K562 (cell line): Measurements from ENCODE around the gene PABPC3. TPM values are rescaled to one million over a fixed set of nuclear protein-coding genes. Genes with fewer than 3 reads are reported as not detected.

Source experiments
- ATAC-seq: fragments of 200-7000 bp; cut with Tn5 transposase; 3 replicates; pipeline ENCODE4 v1.9.1; 2020; ENCODE audit warnings: moderate library complexity
- BruUV-seq: library from RNA; stranded (reverse); fragments of 400-500 nt; replicated peaks from 2 replicates; lab custom pipeline; 2021; lab: Mats Ljungman, UMichigan
- CTCF ChIA-PET: fragments of 300-600 bp; formaldehyde crosslinking; extraction: SDS; loops from one replicate; lab custom pipeline; 2021; ENCODE audit warnings: low intra/inter-chr PET ratio; lab: Yijun Ruan, JAX
- POLR2A ChIA-PET: fragments of 300-600, 350-650 bp; sonication (Branson Sonifier 250); formaldehyde crosslinking; extraction: SDS; loops from one replicate; lab custom pipeline; 2021; ENCODE audit warnings: antibody characterized with exemption, inconsistent platforms; lab: Yijun Ruan, JAX
- DNase-seq, 4 experiments: peaks; one replicate each; pipeline versions ENCODE4 v3.0.0 to v3.0.0-alpha.2; 2011 to 2018; ENCODE audit warnings: low spot score in 3 of 4, mixed read lengths in 3 of 4; ENCODE audit errors: extremely low read depth in 1 of 4
- FAIRE-seq: peaks from 2 replicates; lab custom pipeline; 2011; peaks lifted over from hg19 to GRCh38; lab: Jason Lieb, UNC
- H2AFZ ChIP-seq: 2 replicates; pipeline ENCODE4 v1.6.0; 2011; ENCODE audit warnings: low read depth, low read length, control low read depth, inconsistent platforms
- H3K27ac ChIP-seq: fragments of 200-600 bp; 3 replicates; pipeline ENCODE4 v1.8.0; 2011; ENCODE audit warnings: low read depth, mild to moderate bottlenecking, control low read depth, inconsistent platforms, low read length, moderate library complexity, mixed read lengths; ENCODE audit errors: extremely low read depth
- H3K27me3 ChIP-seq, 2 experiments: fragments of 300-600 bp in 1 of 2; 2 replicates in 1 of 2; 3 replicates in 1 of 2; pipeline versions ENCODE4 v1.6.0 to v1.8.0; 2011; ENCODE audit warnings: inconsistent platforms in 2 of 2, low read length in 2 of 2, mild to moderate bottlenecking in 1 of 2, mixed read lengths in 1 of 2, moderate library complexity in 1 of 2; ENCODE audit not compliant: control insufficient read depth in 2 of 2, insufficient read depth in 2 of 2
- H3K36me3 ChIP-seq: fragments of 300-600 bp; 3 replicates; pipeline ENCODE4 v1.8.0; 2011; ENCODE audit warnings: mild to moderate bottlenecking, low read length, inconsistent platforms; ENCODE audit not compliant: control insufficient read depth, insufficient read depth
- H3K4me1 ChIP-seq, 2 experiments: fragments of 200-600 bp in 1 of 2; replicated peaks in 1 of 2; 2 replicates in 1 of 2; 3 replicates in 1 of 2; pipeline versions ENCODE4 v1.5.1 to v1.8.0; 2011; ENCODE audit warnings: inconsistent platforms in 2 of 2, low read length in 2 of 2, mild to moderate bottlenecking in 1 of 2, mixed read lengths in 1 of 2, moderate library complexity in 1 of 2; ENCODE audit not compliant: control insufficient read depth in 2 of 2, insufficient read depth in 2 of 2
- H3K4me2 ChIP-seq: 2 replicates; pipeline ENCODE4 v1.6.1; 2011; ENCODE audit warnings: low read length, control low read depth, inconsistent platforms, mixed read lengths; ENCODE audit not compliant: insufficient read depth
- H3K4me3 ChIP-seq: fragments of 200-600 bp; sonication (generic), shearing (Covaris generic); 2 replicates; pipeline ENCODE4 v1.5.1; 2016; ENCODE audit warnings: control low read depth, inconsistent platforms
- H3K79me2 ChIP-seq: fragments of 200-600 bp; 3 replicates; pipeline ENCODE4 v1.8.0; 2011; ENCODE audit warnings: low read length, inconsistent platforms; ENCODE audit not compliant: control insufficient read depth, insufficient read depth
- H3K9ac ChIP-seq, 2 experiments: 2 replicates each; pipeline versions ENCODE4 v1.6.0 to v1.6.1; 2011; ENCODE audit warnings: low read depth in 2 of 2, low read length in 2 of 2, control low read depth in 1 of 2, inconsistent platforms in 1 of 2, mild to moderate bottlenecking in 1 of 2, mixed read lengths in 1 of 2; ENCODE audit not compliant: insufficient read depth in 1 of 2
- H3K9me1 ChIP-seq: one replicate; pipeline ENCODE4 v1.6.0; 2011; ENCODE audit warnings: inconsistent platforms, mild to moderate bottlenecking, low read length, moderate library complexity; ENCODE audit not compliant: control insufficient read depth, insufficient read depth
- H3K9me3 ChIP-seq: replicated peaks from 2 replicates; pipeline ENCODE4 v1.5.1; 2011; ENCODE audit warnings: low read depth, low read length, inconsistent platforms; ENCODE audit not compliant: control insufficient read depth, insufficient read depth
- H4K20me1 ChIP-seq: replicated peaks from 2 replicates; pipeline ENCODE4 v1.6.1; 2011; ENCODE audit warnings: low read length, inconsistent platforms, mixed read lengths; ENCODE audit not compliant: control insufficient read depth, insufficient read depth
- HDAC3 ChIP-seq: fragments of 450-650 bp; IDR thresholded peaks from 2 replicates; pipeline ENCODE4 v1.6.1; 2018; ENCODE audit warnings: borderline replicate concordance, mild to moderate bottlenecking, moderate library complexity; ENCODE audit not compliant: partially characterized antibody
- KLF10 ChIP-seq: fragments of 250-450 bp; sonication (Bioruptor Pico); IDR thresholded peaks from 2 replicates; pipeline ENCODE4 v1.6.1; 2021; ENCODE audit warnings: matching md5 sums
- TAF15 ChIP-seq: fragments of 200-400 bp; formaldehyde crosslinking; IDR thresholded peaks from 2 replicates; pipeline ENCODE4 v1.6.1; 2017; ENCODE audit warnings: mild to moderate bottlenecking, low read depth, low read length, moderate library complexity
- ZNF668 ChIP-seq: fragments of 250-450 bp; sonication (Bioruptor Pico); IDR thresholded peaks from 2 replicates; pipeline ENCODE4 v1.8.0; 2022; ENCODE audit warnings: mild to moderate bottlenecking, inconsistent platforms
- WGBS: fragments of 100-300 bp; shearing (Covaris generic); methylation state at CpG from one replicate; pipeline ENCODE4 v1.1.6; 2016; ENCODE audit warnings: low coverage, mixed read lengths; ENCODE audit not compliant: insufficient coverage; ENCODE audit errors: missing lambda C conversion rate; 5-methylcytosine and 5-hydroxymethylcytosine counted together
- in situ Hi-C: fragments of 300-500 bp; cut with MboI; formaldehyde crosslinking; loops from 4 replicates; pipeline ENCODE4 v1.15.0; 2018; ENCODE audit warnings: inconsistent platforms, mixed read lengths
- intact Hi-C: fragments of 100-400 bp; cut with micrococcal nuclease; formaldehyde crosslinking; loops from 2 replicates; pipeline ENCODE4 v1.14.2; 2022
- polyA plus RNA-seq, 8 experiments: library from polyadenylated mRNA; depleted of rRNA in 4 of 8; stranded (reverse) in 5 of 8; unstranded in 3 of 8; fragments of >200 nt; fragmentation: Nextera tagmentation in 2 of 8; fragmentation: Illumina TruSeq in 1 of 8; extraction: Ambion mirVana in 2 of 8; extraction: Trizol in 1 of 8; gene quantifications; 2 replicates each; pipeline versions ENCODE4 v1.2.1 to v1.2.3, GENCODE V29; 2011 to 2014; ENCODE audit warnings: inconsistent platforms in 1 of 8, missing spikeins in 1 of 8
- total RNA-seq, 7 experiments: library from RNA; depleted of rRNA in 6 of 7; stranded (reverse); fragments of >200 nt in 6 of 7; fragmentation: Illumina TruSeq in 2 of 7; extraction: Trizol in 2 of 7; gene quantifications; 2 replicates each; pipeline versions ENCODE4 v1.2.1 to v1.2.3, GENCODE V29; 2011 to 2021; ENCODE audit warnings: low replicate concordance in 1 of 7
- TF ChIP-seq, protein P1 (sequence below), 2 experiments: IDR thresholded peaks; 2 replicates each; pipeline ENCODE4 v1.6.1; 2012; ENCODE audit warnings: improper control_type of control experiment in 2 of 2, low read depth in 2 of 2, low read length in 2 of 2, borderline replicate concordance in 1 of 2
- TF ChIP-seq, protein P2 (sequence below): fragments of 250-450 bp; sonication (Bioruptor Pico); IDR thresholded peaks from 2 replicates; pipeline ENCODE4 v1.4.0; 2020

The PABPC3 gene
- total and polyA plus RNA-seq, 9 of the 15 experiments (the other 6 are each of a cell fraction or from before 2014, with no cell fraction given) = 0.05 to 0.80 (median 0.25) TPM

DNA sequence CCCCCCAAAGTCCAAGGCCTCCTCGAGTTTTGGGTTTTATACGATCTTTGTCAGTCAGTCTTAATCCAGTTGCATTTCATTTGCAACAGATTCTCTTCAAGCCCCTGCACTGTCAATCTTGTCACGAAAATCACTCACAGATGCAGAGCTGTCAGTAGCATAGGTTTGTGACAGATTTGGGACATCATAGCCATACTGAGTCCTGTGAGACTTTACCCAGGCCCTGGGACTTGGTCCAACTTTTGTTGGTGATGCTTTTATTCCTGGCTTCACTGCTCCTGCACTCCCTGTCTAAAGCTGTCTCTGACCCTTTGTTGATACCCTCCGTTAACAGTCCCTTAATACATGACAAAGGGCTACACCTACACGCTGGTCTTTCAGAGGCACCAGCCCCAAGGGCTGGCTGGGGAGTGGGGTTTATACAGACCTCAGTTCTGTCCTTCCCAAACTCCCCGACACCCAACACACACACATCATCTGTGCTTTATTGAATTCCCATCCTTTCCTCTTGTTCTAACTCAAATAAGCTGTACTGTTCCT lies 36.0 kb downstream of the PABPC3 start:
- Histone ChIP-seq H3K9me3 (no peaks in the 10 kb centered on the region), H3K27ac (no peak overlapping the region), H4K20me1 (no peaks in the 10 kb centered on the region), H3K36me3 (no peaks in the 10 kb centered on the region), H3K4me1 (no peaks in the 10 kb centered on the region), H3K9ac (no peak overlapping the region), H3K4me3 (no peak overlapping the region), H3K79me2 (no peaks in the 10 kb centered on the region), H3K27me3 (peaks cover 2 to 4% of the 10 kb centered on the region in 2 experiments; a peak in 2 of 5 replicates), H3K9me1 (no peaks in the 10 kb centered on the region), H2AFZ (no peak overlapping the region), H3K4me2 (no peak overlapping the region)
- TF ChIP-seq, protein P1, sequence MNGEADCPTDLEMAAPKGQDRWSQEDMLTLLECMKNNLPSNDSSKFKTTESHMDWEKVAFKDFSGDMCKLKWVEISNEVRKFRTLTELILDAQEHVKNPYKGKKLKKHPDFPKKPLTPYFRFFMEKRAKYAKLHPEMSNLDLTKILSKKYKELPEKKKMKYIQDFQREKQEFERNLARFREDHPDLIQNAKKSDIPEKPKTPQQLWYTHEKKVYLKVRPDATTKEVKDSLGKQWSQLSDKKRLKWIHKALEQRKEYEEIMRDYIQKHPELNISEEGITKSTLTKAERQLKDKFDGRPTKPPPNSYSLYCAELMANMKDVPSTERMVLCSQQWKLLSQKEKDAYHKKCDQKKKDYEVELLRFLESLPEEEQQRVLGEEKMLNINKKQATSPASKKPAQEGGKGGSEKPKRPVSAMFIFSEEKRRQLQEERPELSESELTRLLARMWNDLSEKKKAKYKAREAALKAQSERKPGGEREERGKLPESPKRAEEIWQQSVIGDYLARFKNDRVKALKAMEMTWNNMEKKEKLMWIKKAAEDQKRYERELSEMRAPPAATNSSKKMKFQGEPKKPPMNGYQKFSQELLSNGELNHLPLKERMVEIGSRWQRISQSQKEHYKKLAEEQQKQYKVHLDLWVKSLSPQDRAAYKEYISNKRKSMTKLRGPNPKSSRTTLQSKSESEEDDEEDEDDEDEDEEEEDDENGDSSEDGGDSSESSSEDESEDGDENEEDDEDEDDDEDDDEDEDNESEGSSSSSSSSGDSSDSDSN (IDR thresholded peaks at IDR 0.05; ENCODE audit: borderline replicate concordance in 1 of 2, low read depth in 2 of 2, low read length in 2 of 2) = no peak
- TF ChIP-seq ZNF668 (no peak), KLF10 (CRISPR knock-in tag) (no peak), HDAC3 (no peak), TAF15 (no peak)
- TF ChIP-seq, protein P2, sequence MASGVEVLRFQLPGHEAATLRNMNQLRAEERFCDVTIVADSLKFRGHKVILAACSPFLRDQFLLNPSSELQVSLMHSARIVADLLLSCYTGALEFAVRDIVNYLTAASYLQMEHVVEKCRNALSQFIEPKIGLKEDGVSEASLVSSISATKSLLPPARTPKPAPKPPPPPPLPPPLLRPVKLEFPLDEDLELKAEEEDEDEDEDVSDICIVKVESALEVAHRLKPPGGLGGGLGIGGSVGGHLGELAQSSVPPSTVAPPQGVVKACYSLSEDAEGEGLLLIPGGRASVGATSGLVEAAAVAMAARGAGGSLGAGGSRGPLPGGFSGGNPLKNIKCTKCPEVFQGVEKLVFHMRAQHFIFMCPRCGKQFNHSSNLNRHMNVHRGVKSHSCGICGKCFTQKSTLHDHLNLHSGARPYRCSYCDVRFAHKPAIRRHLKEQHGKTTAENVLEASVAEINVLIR = no peak
- ChIA-PET POLR2A (no interaction called here), CTCF (no interaction called here)
- DNase-seq (no peak), FAIRE-seq (no peak), ATAC-seq (no peak)
- no TSS peak for BruUV-seq
- intact Hi-C loops (no loop called here), in situ Hi-C loops (no loop called here)
- WGBS = under 1% methylated on average over 6 of the region's 6 CpGs
